GM18517 (cell line): ENCODE measurements around the gene LHPP.

Experiments
- ATAC-seq: cut with Tn5 transposase; IDR thresholded peaks from one replicate; pipeline ENCODE4 v1.9.1; 2021; ENCODE audit warnings: mild to moderate bottlenecking, moderate library complexity; ENCODE audit not compliant: unreplicated experiment

Gene LHPP

GRCh38 chr10:124447751-124448466 is 13.7 kb upstream of the LHPP start:
- no peak for ATAC-seq

- ATAC-seq, result no peak
These were observed 12.9 kb upstream of the LHPP start for GRCh38 chr10:124448696-124449169.

- ATAC-seq, result no peak
These were observed 12.2 kb upstream of the LHPP start for GRCh38 chr10:124449170-124450011.

GRCh38 chr10:124450012-124450782 is 11.4 kb upstream of the LHPP start, which contains the start of gene NKX1-2:
TSS of gene NKX1-2 (minus strand) at chr10:124450035. CDS start at chr10:124449943, 92 bp downstream.
- ATAC-seq, result no peak

GRCh38 chr10:124450783-124451057 is 10.9 kb upstream of the LHPP start:
- ATAC-seq, result no peak

GRCh38 chr10:124451276-124451675 is 10.3 kb upstream of the LHPP start:
- no peak for ATAC-seq

- no peak for ATAC-seq
These were observed 7.5 kb upstream of the LHPP start for GRCh38 chr10:124453960-124454610.

GRCh38 chr10:124455441-124455840 is 6.2 kb upstream of the LHPP start:
- ATAC-seq, result no peak

- ATAC-seq, result no peak
These were observed 3.1 kb upstream of the LHPP start for GRCh38 chr10:124458473-124458872.

GRCh38 chr10:124458889-124459288 is 2.7 kb upstream of the LHPP start:
- ATAC-seq, result no peak

- ATAC-seq, result no peak
These were observed 2.2 kb upstream of the LHPP start for GRCh38 chr10:124459395-124459794.

- ATAC-seq, result no peak
These were observed 1.5 kb upstream of the LHPP start for GRCh38 chr10:124460144-124460543.

GRCh38 chr10:124462348-124462695 is 699 bp downstream of the LHPP start:
- ATAC-seq, result no peak

- no peak for ATAC-seq
These were observed 2.7 kb downstream of the LHPP start for GRCh38 chr10:124464028-124464965.

GRCh38 chr10:124465003-124465776 is 3.6 kb downstream of the LHPP start:
- ATAC-seq, result peak; percentile 55

- no peak for ATAC-seq
These were observed 4.3 kb downstream of the LHPP start for GRCh38 chr10:124465777-124466488.

GRCh38 chr10:124467165-124467564 is 5.5 kb downstream of the LHPP start:
- no peak for ATAC-seq

- no peak for ATAC-seq
These were observed 7.0 kb downstream of the LHPP start for GRCh38 chr10:124468624-124469023.
